HG03103 (cell line): ENCODE data around the gene XRCC3.
"Not testable (repeated sequence)": the region's sequence is repeated elsewhere in the genome, so short reads cannot be mapped to it uniquely, and the experiment has no call there.

Experiments used
- ATAC-seq: cut with Tn5 transposase; IDR thresholded peaks from one replicate; pipeline ENCODE4 v1.9.1; 2021; ENCODE audit warnings: low read depth; ENCODE audit not compliant: unreplicated experiment

XRCC3 gene

DNA sequence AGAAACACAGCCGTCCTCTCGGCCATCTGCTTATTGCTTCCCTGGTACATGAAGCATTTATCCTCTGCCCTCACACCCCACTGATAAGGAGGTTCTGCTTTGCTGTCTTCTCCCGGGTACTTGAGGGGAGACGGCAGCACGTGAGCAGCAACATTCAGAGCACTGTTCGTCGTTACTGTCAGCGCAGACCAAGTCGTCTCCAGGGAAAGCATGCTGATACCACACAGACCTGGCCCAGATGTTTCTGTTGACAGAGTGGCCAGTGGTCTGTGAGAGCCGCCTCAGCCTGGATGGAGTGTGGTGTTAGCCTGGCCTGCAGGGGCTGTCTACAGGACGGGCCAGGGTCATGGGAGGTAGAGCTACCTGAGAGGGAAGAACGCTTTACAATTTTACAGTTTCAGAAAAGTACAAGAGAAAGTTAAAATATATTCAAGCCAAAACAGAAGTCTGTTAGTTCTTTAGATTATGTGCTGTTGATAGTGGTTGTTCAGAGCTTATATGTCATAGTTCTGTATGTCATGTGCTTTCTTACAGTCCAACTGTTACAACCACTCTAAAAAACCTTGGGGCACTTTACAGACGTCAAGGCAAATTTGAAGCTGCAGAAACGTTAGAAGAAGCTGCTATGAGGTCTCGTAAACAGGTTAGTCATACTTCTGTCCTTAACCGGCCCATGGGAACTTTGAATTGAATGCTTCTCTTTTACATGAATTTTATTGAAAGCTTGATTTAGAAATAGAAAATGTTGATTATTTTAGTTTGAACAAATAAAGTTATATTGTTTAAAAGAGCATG, 38.2 kb downstream of the XRCC3 start:
- no peak for ATAC-seq

DNA sequence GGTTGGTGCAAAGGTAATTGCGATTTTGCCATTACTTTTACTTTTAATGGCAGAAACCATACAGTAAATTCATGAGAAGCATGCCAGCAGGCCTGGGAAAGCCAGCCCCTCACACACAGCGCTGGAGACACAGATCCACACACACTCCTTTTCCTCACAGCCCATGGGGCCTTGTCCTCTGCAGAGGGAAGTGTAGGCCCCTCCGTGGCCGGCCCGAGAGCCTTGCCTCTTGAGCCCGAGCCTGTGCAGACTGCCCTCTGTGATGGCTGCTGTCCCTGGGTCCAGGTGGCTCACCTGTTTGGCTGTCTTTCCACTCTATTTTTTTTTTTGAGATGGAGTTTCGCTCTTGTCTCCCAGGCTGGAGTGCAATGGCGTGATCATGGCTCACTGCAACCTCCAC, 39.3 kb downstream of the XRCC3 start:
- ATAC-seq, result no peak

DNA sequence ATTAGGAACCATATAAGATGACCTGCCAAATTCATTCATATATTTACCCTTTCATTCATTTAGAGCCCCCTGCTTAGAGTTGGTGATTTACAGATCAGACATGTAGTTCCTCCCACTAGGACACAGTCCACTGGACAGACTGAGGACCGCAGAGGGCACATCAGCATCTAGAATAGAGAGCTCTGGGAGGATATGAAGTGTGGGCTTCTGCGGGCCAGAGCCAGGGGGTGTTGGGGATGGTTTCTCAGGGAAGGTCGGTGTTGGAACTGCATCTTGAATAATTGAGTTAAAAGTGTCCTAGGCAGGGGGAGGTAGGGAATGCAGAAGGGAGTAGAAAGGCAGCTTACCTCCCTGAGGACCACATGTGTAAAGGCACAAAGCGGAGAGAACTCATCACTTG, 43.3 kb downstream of the XRCC3 start:
- ATAC-seq, result no peak

DNA sequence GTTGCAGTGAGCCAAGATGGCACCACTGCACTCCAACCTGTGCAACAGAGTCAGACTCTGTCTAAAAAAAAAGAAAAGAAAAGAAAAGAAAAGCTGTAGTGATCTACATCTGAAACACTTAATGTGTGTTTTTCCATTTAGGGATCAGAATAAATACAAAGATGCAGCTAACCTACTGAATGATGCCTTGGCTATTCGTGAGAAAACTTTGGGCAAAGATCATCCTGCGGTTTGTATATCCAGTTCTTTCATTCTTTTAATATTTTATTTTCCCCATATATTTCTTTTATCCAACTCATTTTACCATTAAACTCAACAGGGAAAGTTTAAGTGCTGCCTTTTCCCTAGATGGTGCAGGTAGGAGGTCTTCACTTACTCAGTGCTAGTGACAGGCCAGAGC, 45.9 kb downstream of the XRCC3 start:
- ATAC-seq, result no peak

DNA sequence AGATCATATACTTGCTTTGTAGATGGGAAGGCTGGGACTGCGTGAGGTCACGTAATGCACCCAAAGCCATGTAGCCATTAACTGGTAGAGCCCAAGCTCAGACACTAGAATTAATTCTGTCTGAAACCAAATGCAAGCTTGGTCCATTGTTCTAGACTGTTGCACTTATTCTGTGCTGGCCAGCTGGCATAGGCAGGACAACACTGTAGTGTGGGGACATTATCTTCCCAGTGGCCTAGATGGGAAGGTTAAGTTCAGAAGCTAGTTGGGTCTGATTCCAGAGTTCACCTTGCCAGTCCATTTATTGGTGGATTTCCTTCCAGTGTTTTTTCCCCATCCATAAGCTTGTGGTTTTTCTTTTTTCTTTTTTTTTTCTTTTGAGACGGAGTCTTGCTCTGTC, 47.1 kb downstream of the XRCC3 start:
- ATAC-seq, result no peak

DNA sequence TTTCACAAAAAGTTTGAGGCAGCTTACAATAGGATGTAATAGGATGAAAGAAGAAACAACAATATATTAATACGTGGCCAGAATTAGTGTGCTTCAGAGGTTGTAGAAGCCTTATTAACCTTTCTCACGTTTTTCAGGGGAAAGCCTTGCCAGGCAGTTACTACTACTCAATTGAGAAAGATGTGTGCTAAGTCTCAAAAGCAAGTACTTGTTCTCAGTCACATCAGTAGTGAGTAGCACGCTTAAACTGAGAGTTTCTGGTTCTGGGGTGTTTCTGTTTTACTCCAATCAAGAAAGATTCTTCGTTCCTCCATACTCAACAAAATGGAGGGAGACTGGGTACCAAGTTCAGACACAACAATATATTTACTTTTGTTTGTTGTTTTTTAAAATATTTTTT, 47.6 kb downstream of the XRCC3 start:
- ATAC-seq, result no peak

DNA sequence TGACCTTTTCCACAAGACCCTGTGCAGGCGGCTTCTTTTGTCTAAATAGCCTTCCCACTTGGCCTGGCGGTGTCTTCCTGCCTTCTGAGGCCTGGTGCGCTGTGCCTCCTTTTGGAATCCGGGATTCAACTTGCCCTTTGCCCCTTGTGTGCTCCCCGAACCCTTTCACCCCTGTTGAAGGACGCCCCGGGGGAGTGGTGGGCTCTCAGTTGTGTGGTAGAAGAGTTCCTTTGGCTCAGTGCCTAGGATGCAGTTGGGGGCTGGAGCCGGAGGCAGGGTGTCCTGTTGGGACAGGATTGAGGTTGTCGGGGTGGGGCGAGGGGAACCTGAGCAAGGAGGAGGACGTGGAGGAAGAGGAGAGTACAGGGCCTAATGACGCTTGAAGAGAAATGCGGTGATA, 51.7 kb downstream of the XRCC3 start:
- ATAC-seq, result no peak

DNA sequence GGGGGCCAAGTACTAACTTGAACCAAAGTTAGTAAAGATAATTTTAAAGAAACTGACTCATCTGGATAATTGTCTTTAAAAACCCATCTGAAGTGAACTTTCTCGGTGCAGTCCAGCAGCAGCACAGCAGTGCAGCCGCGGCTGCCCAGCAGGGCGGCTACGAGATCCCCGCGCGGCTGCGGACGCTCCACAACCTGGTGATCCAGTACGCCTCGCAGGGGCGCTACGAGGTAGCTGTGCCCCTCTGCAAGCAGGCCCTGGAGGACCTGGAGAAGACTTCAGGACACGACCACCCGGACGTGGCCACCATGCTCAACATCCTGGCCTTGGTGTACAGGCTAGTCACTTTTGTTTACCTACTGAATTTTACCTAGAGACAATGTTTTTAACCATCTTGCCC, 52.7 kb downstream of the XRCC3 start:
- no peak for ATAC-seq

DNA sequence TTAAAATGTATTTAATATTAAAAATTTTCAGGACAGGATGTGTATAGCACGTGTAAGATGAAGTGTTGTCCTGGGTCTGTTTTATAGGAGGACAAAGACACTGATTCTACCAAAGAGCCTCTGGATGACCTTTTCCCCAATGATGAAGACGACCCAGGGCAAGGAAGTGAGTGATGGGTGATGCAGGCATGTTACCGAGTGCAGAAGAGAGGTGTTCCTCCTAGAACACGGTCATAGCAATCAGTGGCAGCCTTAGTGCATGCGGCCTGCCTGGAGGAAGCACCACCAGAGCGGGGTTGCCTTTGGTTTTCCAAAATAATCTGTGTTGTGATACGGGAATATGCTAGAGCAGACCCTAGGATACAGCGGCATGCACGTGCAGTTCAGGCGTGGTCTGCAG, 53.2 kb downstream of the XRCC3 start:
- no peak for ATAC-seq

DNA sequence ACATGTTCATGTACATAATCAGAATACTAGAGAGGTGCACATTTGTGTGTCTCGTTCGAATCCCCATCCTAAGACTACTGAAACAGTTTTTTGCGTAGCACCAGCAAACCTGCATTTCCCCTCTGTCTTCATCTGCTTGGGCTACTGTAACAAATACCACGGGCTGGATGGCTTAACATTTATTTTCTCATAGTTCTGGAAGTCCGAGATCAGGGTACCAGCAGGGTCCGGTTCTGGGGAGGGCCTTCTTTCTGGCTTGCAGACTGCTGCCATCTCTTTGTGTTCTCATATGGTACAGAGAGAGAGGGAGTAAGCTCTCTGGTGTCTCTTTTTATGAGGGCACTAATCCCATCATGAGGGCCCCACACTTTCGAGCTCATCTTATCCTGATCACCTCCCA, 55.6 kb downstream of the XRCC3 start:
- ATAC-seq, result no peak

DNA sequence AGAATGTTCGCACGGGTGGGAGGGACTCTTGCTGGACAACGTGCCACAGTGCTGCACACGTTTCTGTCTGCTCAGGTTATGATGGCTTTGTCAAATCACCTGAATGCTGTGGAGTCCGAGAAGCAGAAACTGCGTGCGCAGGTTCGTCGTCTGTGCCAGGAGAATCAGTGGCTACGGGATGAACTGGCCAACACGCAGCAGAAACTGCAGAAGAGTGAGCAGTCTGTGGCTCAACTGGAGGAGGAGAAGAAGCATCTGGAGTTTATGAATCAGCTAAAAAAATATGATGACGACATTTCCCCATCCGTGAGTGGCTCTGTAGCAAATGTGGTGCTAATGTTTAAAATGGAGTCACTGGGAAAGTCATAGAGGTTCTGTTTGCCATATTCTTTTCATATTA, 57.8 kb downstream of the XRCC3 start:
- no peak for ATAC-seq

DNA sequence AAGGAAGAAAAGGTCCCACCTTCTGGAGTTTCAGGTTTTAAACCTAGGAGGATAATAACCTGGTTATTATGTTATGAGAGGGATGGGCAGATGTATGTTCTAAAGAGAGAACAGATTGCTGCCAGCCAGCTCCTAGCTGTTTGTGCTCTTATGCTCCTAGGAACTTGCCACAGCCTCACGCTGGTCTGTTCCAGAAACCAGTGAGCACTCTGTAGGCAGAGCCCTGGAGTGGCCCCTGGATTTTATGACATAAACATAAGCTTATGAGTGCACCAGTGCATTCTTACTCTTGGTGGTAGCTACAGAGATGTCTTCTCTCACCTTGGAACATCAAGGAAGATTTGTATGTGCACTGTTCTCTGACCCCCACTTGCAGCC, 58.5 kb downstream of the XRCC3 start:
- ATAC-seq, result no peak

DNA sequence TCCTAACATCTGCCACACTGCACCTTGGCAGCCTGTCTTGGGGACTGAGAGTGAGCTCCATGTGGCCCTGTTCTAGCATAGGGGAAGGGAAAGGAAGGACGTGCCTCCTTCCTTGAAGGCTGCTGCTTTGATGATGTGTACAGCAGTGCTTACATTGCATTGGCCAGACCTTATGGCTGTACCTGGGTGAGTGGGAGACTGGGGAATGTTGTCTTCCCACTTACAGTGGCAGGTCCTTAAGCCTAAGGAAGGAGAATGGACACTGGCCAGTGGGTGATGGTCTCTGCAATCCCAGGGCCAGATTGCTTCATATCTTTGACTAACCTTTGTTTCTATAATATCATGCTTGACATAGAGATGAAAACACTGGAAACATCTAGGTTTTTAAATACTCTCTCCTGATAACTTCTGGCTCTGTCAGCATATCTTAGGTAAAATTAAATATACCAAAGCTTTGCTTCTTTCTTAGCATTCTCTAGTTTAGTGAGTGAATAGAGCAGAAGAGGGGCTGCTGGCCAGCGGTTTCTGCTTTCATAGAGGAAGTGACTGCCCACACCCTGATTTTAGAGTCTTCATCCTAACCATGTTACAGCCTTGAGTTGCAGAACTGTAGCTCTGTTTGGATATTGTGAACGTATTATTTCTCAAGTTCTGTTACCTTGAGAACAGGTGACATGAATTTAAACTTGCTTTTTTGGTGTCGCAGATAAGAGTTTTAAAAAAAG, 59.1 kb downstream of the XRCC3 start:
- ATAC-seq, result no peak

DNA sequence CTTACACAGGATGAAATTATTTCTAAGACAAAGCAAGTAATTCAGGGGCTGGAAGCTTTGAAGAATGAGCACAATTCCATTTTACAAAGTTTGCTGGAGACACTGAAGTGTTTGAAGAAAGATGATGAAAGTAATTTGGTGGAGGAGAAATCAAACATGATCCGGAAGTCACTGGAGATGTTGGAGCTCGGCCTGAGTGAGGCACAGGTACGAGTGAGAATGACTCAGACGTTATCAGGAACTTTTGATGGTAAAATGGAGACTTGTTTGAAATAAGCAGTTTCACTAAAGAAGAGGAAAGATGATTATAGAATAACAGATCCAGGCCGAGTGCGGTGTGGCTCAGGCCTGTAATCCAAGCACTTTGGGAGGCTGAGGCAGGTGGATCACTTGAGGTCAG, 60.6 kb downstream of the XRCC3 start:
- ATAC-seq, result no peak

DNA sequence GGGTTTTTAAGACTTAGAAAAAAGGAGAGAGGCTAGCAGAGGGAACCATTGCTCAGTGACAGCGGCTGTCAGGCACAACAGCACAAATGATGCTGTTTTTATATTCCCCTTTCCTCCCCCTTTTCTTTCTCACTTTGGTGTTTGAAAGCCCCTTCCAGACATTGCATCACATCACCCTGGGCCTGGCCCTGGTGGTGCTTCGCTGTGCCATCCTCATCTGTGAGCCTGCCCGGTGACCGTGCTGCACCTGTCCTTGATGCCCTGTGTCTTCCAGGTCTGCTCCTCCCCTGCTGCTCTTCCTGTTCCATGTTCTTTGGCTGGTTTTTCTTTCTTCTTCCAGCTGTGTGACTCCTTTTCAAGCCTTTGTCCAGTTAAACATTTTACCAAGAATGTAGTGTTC, 61.4 kb downstream of the XRCC3 start:
- ATAC-seq, result no peak

DNA sequence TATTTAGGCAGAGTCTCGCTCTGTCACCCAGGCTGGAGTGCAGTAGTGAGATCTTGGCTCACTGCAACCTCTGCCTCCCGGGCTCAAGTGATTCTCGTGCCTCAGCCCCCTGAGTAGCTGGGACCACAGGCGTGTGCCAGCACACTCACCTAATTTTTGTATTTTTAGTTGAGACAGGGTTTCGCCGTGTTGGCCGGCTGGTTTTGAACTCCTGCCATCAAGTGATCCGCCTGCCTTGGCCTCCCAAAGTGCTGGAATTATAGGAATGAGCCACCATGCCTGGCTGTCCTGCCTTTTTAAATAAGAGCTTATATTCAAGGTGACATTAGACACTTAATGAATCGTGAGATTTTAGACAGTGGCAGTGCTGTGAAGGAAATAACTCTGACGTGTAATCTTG, 61.9 kb downstream of the XRCC3 start:
- not testable (repeated sequence) for ATAC-seq

DNA sequence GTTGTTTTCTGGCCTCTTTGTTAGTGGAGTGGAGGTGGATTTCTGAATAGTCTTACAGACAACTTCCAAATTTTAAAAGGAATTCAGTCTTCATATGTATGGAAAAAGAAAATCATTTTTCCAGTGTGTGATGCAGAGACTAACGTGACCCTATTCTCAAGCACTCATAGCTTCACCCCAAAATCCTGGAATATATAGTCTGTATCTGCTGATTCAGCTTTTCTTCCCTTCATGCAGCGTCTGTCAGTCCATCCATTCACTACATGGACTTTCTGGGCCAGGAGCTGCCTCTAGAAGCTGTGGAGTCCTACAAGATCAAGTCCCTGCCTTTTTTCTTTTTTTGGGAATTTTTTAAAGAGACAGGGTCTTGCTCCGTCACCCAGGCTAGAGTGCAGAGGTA, 62.4 kb downstream of the XRCC3 start:
- ATAC-seq, result no peak

DNA sequence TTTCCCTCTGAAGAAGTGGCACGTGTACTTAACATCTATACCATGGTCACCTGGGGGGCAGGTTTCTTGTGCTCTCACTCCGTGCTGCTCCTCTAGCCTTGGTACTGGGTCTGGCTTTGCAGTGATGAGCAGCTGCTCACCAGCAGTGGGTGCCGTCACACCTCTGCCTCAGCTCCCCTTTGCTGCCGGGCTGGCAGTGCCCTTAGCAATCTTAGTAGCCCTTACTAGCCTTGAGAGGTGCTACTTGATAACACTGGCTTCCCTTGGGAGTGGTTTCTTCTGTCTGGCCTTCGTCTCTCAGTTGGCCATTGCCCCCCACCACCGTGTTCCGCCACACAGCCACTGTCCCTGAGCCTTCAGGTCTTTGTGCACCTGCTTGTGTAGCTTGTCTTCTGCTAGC, 63.7 kb downstream of the XRCC3 start:
- ATAC-seq, result no peak

DNA sequence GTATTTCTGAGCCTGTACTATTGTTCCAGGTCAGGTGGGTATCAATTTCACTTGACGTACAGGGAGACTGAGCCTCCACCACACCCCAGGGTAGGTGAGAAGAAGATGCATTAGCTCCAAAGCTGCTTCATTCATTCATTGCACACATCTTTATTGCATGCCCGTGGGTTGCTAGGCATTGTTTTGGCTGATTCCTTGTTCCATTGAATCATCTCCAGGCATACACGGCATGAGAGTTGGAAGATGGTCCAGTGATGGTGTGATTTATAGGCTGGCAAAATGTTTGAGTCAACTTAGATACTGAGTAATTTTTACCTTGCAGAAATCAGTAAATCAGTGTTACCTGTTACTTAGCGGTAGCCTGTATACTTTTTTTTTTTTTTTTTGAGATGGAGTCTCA, 65.0 kb downstream of the XRCC3 start:
- ATAC-seq, result no peak

DNA sequence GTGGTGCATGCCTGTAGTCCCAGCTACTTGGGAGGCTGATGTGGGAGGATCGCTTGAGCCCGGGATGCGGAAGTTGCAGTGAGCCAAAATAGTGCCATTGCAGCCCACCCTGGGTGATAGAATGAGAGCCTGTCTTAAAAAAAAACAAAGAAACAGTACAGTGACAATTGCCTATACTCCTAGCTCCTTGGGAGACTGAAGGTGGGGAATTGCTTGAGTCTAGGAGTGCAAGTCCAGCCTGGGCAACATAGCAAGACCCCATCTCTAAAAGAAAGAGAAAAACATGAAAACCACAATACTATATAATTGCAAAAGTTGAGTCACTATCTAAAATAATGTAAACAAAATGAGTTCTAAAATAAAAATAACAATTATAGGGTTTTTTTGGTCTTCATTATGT, 66.2 kb downstream of the XRCC3 start:
- no peak for ATAC-seq
